SJSA1 (cell line): ENCODE data around the gene TUBAL3. TPM values are rescaled to one million over a fixed set of nuclear protein-coding genes. Genes with fewer than 3 reads are reported as not detected.

Experiments used
- DNase-seq, 2 experiments: peaks; one replicate each; pipeline ENCODE4 v3.0.0-alpha.2; 2015 to 2020; ENCODE audit warnings: low spot score in 2 of 2, low read depth in 1 of 2
- H3K27ac ChIP-seq: fragments of 250-450 bp; sonication (Bioruptor Pico); 2 replicates; pipeline ENCODE4 v1.5.1; 2020; ENCODE audit warnings: mild to moderate bottlenecking, moderate library complexity
- H3K27me3 ChIP-seq: fragments of 250-450 bp; sonication (Bioruptor Pico); replicated peaks from 2 replicates; pipeline ENCODE4 v1.5.1; 2020; ENCODE audit warnings: mild to moderate bottlenecking, moderate library complexity
- H3K36me3 ChIP-seq: fragments of 250-450 bp; sonication (Bioruptor Pico); 2 replicates; pipeline ENCODE4 v1.5.1; 2020; ENCODE audit warnings: mild to moderate bottlenecking
- H3K4me1 ChIP-seq: fragments of 250-450 bp; sonication (Bioruptor Pico); replicated peaks from 2 replicates; pipeline ENCODE4 v1.6.1; 2021; ENCODE audit warnings: mild to moderate bottlenecking
- H3K4me3 ChIP-seq: fragments of 250-450 bp; sonication (Bioruptor Pico); 2 replicates; pipeline ENCODE4 v1.5.1; 2020; ENCODE audit warnings: mild to moderate bottlenecking
- H3K9me3 ChIP-seq: fragments of 250-450 bp; sonication (Bioruptor Pico); replicated peaks from 2 replicates; pipeline ENCODE4 v1.5.1; 2020; ENCODE audit warnings: mild to moderate bottlenecking
- total RNA-seq: library from RNA; depleted of rRNA; stranded (reverse); fragments of >200 nt; shearing (Covaris generic); gene quantifications from 2 replicates; pipeline ENCODE4 v1.2.3, GENCODE V29; 2014

TUBAL3 gene
- total RNA-seq, 1 experiment from 2014 or later, result not detected

- DNase-seq, result no peak
- no peaks in the 10 kb centered on the region for H3K36me3 ChIP-seq
- H3K27me3 ChIP-seq, result peaks cover 22% of the 10 kb centered on the region
- no peak overlapping the region for H3K27ac ChIP-seq
- no peak overlapping the region for H3K4me3 ChIP-seq
- no peaks in the 10 kb centered on the region for H3K4me1 ChIP-seq
- no peaks in the 10 kb centered on the region for H3K9me3 ChIP-seq
These were observed 40.3 kb downstream of the TUBAL3 start for GRCh38 chr10:5364374-5364773.

GRCh38 chr10:5362873-5363272, 41.8 kb downstream of the TUBAL3 start:
- no peak overlapping the region for H3K4me3 ChIP-seq
- no peak overlapping the region for H3K27ac ChIP-seq

GRCh38 chr10:5361966-5362365, 42.7 kb downstream of the TUBAL3 start:
- H3K9me3 ChIP-seq, result no peaks in the 10 kb centered on the region
- no peak overlapping the region for H3K27ac ChIP-seq
- H3K36me3 ChIP-seq, result no peaks in the 10 kb centered on the region
- no peaks in the 10 kb centered on the region for H3K4me1 ChIP-seq
- no peak overlapping the region for H3K4me3 ChIP-seq
- DNase-seq, result no peak
- peaks cover 23% of the 10 kb centered on the region for H3K27me3 ChIP-seq

More at GRCh38 chr10:5362873-5363272, 41.8 kb downstream of the TUBAL3 start:
- H3K9me3 ChIP-seq, result no peaks in the 10 kb centered on the region
- DNase-seq, result no peak
- peaks cover 26% of the 10 kb centered on the region for H3K27me3 ChIP-seq
- no peaks in the 10 kb centered on the region for H3K36me3 ChIP-seq
- no peaks in the 10 kb centered on the region for H3K4me1 ChIP-seq

- peaks cover 21% of the 10 kb centered on the region for H3K27me3 ChIP-seq
- no peaks in the 10 kb centered on the region for H3K9me3 ChIP-seq
- DNase-seq, result no peak
- H3K4me3 ChIP-seq, result no peak overlapping the region
- H3K36me3 ChIP-seq, result no peaks in the 10 kb centered on the region
- no peak overlapping the region for H3K27ac ChIP-seq
- no peaks in the 10 kb centered on the region for H3K4me1 ChIP-seq
These were observed 44.2 kb downstream of the TUBAL3 start for GRCh38 chr10:5360318-5360915.

GRCh38 chr10:5356302-5356763, 48.3 kb downstream of the TUBAL3 start:
- peaks cover 18% of the 10 kb centered on the region for H3K27me3 ChIP-seq

GRCh38 chr10:5355594-5356301, 48.9 kb downstream of the TUBAL3 start:
- no peaks in the 10 kb centered on the region for H3K4me1 ChIP-seq
- no peak for DNase-seq
- no peaks in the 10 kb centered on the region for H3K9me3 ChIP-seq
- no peak overlapping the region for H3K27ac ChIP-seq
- H3K27me3 ChIP-seq, result peaks cover 15% of the 10 kb centered on the region
- H3K36me3 ChIP-seq, result no peaks in the 10 kb centered on the region
- no peak overlapping the region for H3K4me3 ChIP-seq

More at GRCh38 chr10:5356302-5356763, 48.3 kb downstream of the TUBAL3 start:
- Histone ChIP-seq H3K4me3 (no peak overlapping the region), H3K36me3 (no peaks in the 10 kb centered on the region), H3K9me3 (no peaks in the 10 kb centered on the region), H3K4me1 (no peaks in the 10 kb centered on the region), H3K27ac (no peak overlapping the region)
- no peak for DNase-seq

- no peaks in the 10 kb centered on the region for H3K9me3 ChIP-seq
- no peaks in the 10 kb centered on the region for H3K4me1 ChIP-seq
- H3K4me3 ChIP-seq, result no peak overlapping the region
- peaks cover 17% of the 10 kb centered on the region for H3K27me3 ChIP-seq
- H3K27ac ChIP-seq, result no peak overlapping the region
- H3K36me3 ChIP-seq, result no peaks in the 10 kb centered on the region
- DNase-seq, result no peak
These were observed 50.6 kb downstream of the TUBAL3 start for GRCh38 chr10:5354068-5354467.

- H3K27ac ChIP-seq, result no peak overlapping the region
- no peaks in the 10 kb centered on the region for H3K4me1 ChIP-seq
- no peaks in the 10 kb centered on the region for H3K9me3 ChIP-seq
- H3K27me3 ChIP-seq, result peaks cover 19% of the 10 kb centered on the region
- no peak for DNase-seq
- H3K36me3 ChIP-seq, result no peaks in the 10 kb centered on the region
- no peak overlapping the region for H3K4me3 ChIP-seq
These were observed 55.3 kb downstream of the TUBAL3 start for GRCh38 chr10:5349362-5349761.

GRCh38 chr10:5346881-5347280, 57.7 kb downstream of the TUBAL3 start:
- Histone ChIP-seq H3K9me3 (no peaks in the 10 kb centered on the region), H3K4me3 (no peak overlapping the region), H3K4me1 (no peaks in the 10 kb centered on the region), H3K36me3 (no peaks in the 10 kb centered on the region), H3K27me3 (peaks cover 19% of the 10 kb centered on the region), H3K27ac (no peak overlapping the region)
- no peak for DNase-seq

- no peak for DNase-seq
- Histone ChIP-seq H3K27ac (no peak overlapping the region), H3K36me3 (no peaks in the 10 kb centered on the region), H3K4me1 (no peaks in the 10 kb centered on the region), H3K9me3 (no peaks in the 10 kb centered on the region), H3K4me3 (no peak overlapping the region), H3K27me3 (peaks cover 10% of the 10 kb centered on the region; the same call in 1 of the 2 replicates)
These were observed 59.9 kb downstream of the TUBAL3 start for GRCh38 chr10:5344746-5345145.

GRCh38 chr10:5343979-5344378, 60.6 kb downstream of the TUBAL3 start:
- no peaks in the 10 kb centered on the region for H3K36me3 ChIP-seq
- DNase-seq, result no peak
- H3K4me3 ChIP-seq, result no peak overlapping the region
- no peaks in the 10 kb centered on the region for H3K9me3 ChIP-seq
- H3K27me3 ChIP-seq, result 0 out of 2 replicates have a peak, but pooled peaks cover 5% of the 10 kb centered on the region
- no peaks in the 10 kb centered on the region for H3K4me1 ChIP-seq
- H3K27ac ChIP-seq, result no peak overlapping the region

GRCh38 chr10:5343561-5343960, 61.1 kb downstream of the TUBAL3 start:
- no peaks in the 10 kb centered on the region for H3K36me3 ChIP-seq
- H3K4me3 ChIP-seq, result no peak overlapping the region
- DNase-seq, result no peak
- no peaks in the 10 kb centered on the region for H3K9me3 ChIP-seq
- no peaks in the 10 kb centered on the region for H3K4me1 ChIP-seq
- no peak overlapping the region for H3K27ac ChIP-seq
- H3K27me3 ChIP-seq, result 0 out of 2 replicates have a peak, but pooled peaks cover 2% of the 10 kb centered on the region
